ENCODE data around the gene FOXL2NB. TPM values are rescaled to one million over a fixed set of nuclear protein-coding genes. Genes with fewer than 3 reads are reported as not detected.

Gene FOXL2NB
- total and polyA plus RNA-seq, 7 experiments from 2014 or later: not detected

- Mint-ChIP-seq H3K27ac (no peak overlapping the region), H3K9me3 (peaks cover 0 to 4% (median 0%) of the 10 kb centered on the region in 11 donors), H3K4me3 (no peak overlapping the region), H3K4me1 (peaks cover 0 to 3% (median 0%) of the 10 kb centered on the region in 7 donors), H3K27me3 (peaks cover 2 to 42% (median 27%) of the 10 kb centered on the region in 5 donors), H3K36me3 (no peaks in the 10 kb centered on the region)
- POLR2A ChIA-PET: no interaction called here
- DNase-seq (no peak), ATAC-seq (no peak)
- H3K4me1 ChIP-seq (ENCODE audit: control insufficient read depth in 2 of 2, insufficient read depth in 2 of 2, low read length in 2 of 2): no peaks in the 10 kb centered on the region
- no peaks in the 10 kb centered on the region for H3K9me3 ChIP-seq (ENCODE audit: control insufficient read depth in 2 of 3, low read length in 3 of 3)
- no peak overlapping the region for H3K27ac ChIP-seq (ENCODE audit: low read depth, low read length)
- H3K27me3 ChIP-seq (ENCODE audit: control insufficient read depth in 2 of 2, insufficient read depth in 2 of 2, low read length in 2 of 2): no peaks in the 10 kb centered on the region
- H3K36me3 ChIP-seq (ENCODE audit: control insufficient read depth in 2 of 3, insufficient read depth in 3 of 3, low read length in 3 of 3): no peaks in the 10 kb centered on the region
- intact Hi-C loops (cut with micrococcal nuclease): no loop called here
- CTCF ChIA-PET: no interaction called here
- no peak overlapping the region for H3K4me3 ChIP-seq (ENCODE audit: low read length)
Observed at GRCh38 chr3:138975351-138975750, 28.3 kb downstream of the FOXL2NB start.

GRCh38 chr3:138976047-138976446, 29.0 kb downstream of the FOXL2NB start:
- Histone ChIP-seq H3K4me1 (ENCODE audit: control insufficient read depth in 2 of 2, insufficient read depth in 2 of 2, low read length in 2 of 2) (no peaks in the 10 kb centered on the region), H3K27me3 (ENCODE audit: control insufficient read depth in 2 of 2, insufficient read depth in 2 of 2, low read length in 2 of 2) (no peaks in the 10 kb centered on the region), H3K9me3 (ENCODE audit: control insufficient read depth in 2 of 3, low read length in 3 of 3) (no peaks in the 10 kb centered on the region), H3K36me3 (ENCODE audit: control insufficient read depth in 2 of 3, insufficient read depth in 3 of 3, low read length in 3 of 3) (no peaks in the 10 kb centered on the region), H3K27ac (ENCODE audit: low read depth, low read length) (no peak overlapping the region), H3K4me3 (ENCODE audit: low read length) (no peak overlapping the region)
- Mint-ChIP-seq H3K9me3 (peaks cover 0 to 4% (median 0%) of the 10 kb centered on the region in 11 donors), H3K36me3 (no peaks in the 10 kb centered on the region), H3K4me3 (no peak overlapping the region), H3K27ac (no peak overlapping the region), H3K27me3 (peaks cover 1 to 40% (median 26%) of the 10 kb centered on the region in 5 donors), H3K4me1 (peaks cover 0 to 3% (median 0%) of the 10 kb centered on the region in 7 donors)
- POLR2A ChIA-PET: no interaction called here
- CTCF ChIA-PET: no interaction called here
- intact Hi-C loops (cut with micrococcal nuclease): no loop called here
- no peak for ATAC-seq
- DNase-seq: no peak

- H3K27me3 ChIP-seq (ENCODE audit: control insufficient read depth in 2 of 2, insufficient read depth in 2 of 2, low read length in 2 of 2): no peaks in the 10 kb centered on the region
- no peak overlapping the region for H3K27ac ChIP-seq (ENCODE audit: low read depth, low read length)
- CTCF ChIA-PET: no interaction called here
- DNase-seq: no peak
- peaks cover 0 to 3% (median 0%) of the 10 kb centered on the region in 11 donors for H3K9me3 Mint-ChIP-seq
- H3K27ac Mint-ChIP-seq: no peak overlapping the region
- no peaks in the 10 kb centered on the region for H3K4me1 Mint-ChIP-seq
- H3K4me3 ChIP-seq (ENCODE audit: low read length): no peak overlapping the region
- no peaks in the 10 kb centered on the region for H3K4me1 ChIP-seq (ENCODE audit: control insufficient read depth in 2 of 2, insufficient read depth in 2 of 2, low read length in 2 of 2)
- no peak for ATAC-seq
- POLR2A ChIA-PET: no interaction called here
- no peaks in the 10 kb centered on the region for H3K36me3 ChIP-seq (ENCODE audit: control insufficient read depth in 2 of 3, insufficient read depth in 3 of 3, low read length in 3 of 3)
- peaks cover 2 to 21% (median 6%) of the 10 kb centered on the region in 5 donors for H3K27me3 Mint-ChIP-seq
- H3K36me3 Mint-ChIP-seq: no peaks in the 10 kb centered on the region
- intact Hi-C loops (cut with micrococcal nuclease): no loop called here
- no peak overlapping the region for H3K4me3 Mint-ChIP-seq
- no peaks in the 10 kb centered on the region for H3K9me3 ChIP-seq (ENCODE audit: control insufficient read depth in 2 of 3, low read length in 3 of 3)
Observed at GRCh38 chr3:138984816-138985215, 37.8 kb downstream of the FOXL2NB start.

GRCh38 chr3:138985932-138986331, 38.9 kb downstream of the FOXL2NB start:
- ATAC-seq (no peak), DNase-seq (no peak)
- CTCF ChIA-PET: no interaction called here
- POLR2A ChIA-PET: no interaction called here
- Histone ChIP-seq H3K27me3 (ENCODE audit: control insufficient read depth in 2 of 2, insufficient read depth in 2 of 2, low read length in 2 of 2) (no peaks in the 10 kb centered on the region), H3K9me3 (ENCODE audit: control insufficient read depth in 2 of 3, low read length in 3 of 3) (no peaks in the 10 kb centered on the region), H3K27ac (ENCODE audit: low read depth, low read length) (no peak overlapping the region), H3K4me3 (ENCODE audit: low read length) (no peak overlapping the region), H3K4me1 (ENCODE audit: control insufficient read depth in 2 of 2, insufficient read depth in 2 of 2, low read length in 2 of 2) (no peaks in the 10 kb centered on the region), H3K36me3 (ENCODE audit: control insufficient read depth in 2 of 3, insufficient read depth in 3 of 3, low read length in 3 of 3) (no peaks in the 10 kb centered on the region)
- Mint-ChIP-seq H3K4me1 (no peaks in the 10 kb centered on the region), H3K27ac (no peak overlapping the region), H3K27me3 (peaks cover 2 to 14% (median 6%) of the 10 kb centered on the region in 5 donors), H3K4me3 (no peak overlapping the region), H3K36me3 (no peaks in the 10 kb centered on the region), H3K9me3 (peaks cover 0 to 3% (median 0%) of the 10 kb centered on the region in 11 donors)
- intact Hi-C loops (cut with micrococcal nuclease): no loop called here

GRCh38 chr3:138987181-138987580, 40.2 kb downstream of the FOXL2NB start:
- Histone ChIP-seq H3K4me3 (ENCODE audit: low read length) (no peak overlapping the region), H3K4me1 (ENCODE audit: control insufficient read depth in 2 of 2, insufficient read depth in 2 of 2, low read length in 2 of 2) (no peaks in the 10 kb centered on the region), H3K27ac (ENCODE audit: low read depth, low read length) (no peak overlapping the region), H3K36me3 (ENCODE audit: control insufficient read depth in 2 of 3, insufficient read depth in 3 of 3, low read length in 3 of 3) (no peaks in the 10 kb centered on the region), H3K27me3 (ENCODE audit: control insufficient read depth in 2 of 2, insufficient read depth in 2 of 2, low read length in 2 of 2) (no peaks in the 10 kb centered on the region), H3K9me3 (ENCODE audit: control insufficient read depth in 2 of 3, low read length in 3 of 3) (no peaks in the 10 kb centered on the region)
- H3K9me3 Mint-ChIP-seq: peaks cover 0 to 3% (median 0%) of the 10 kb centered on the region in 11 donors
- H3K27ac Mint-ChIP-seq: no peak overlapping the region
- POLR2A ChIA-PET: no interaction called here
- intact Hi-C loops (cut with micrococcal nuclease): no loop called here
- H3K4me3 Mint-ChIP-seq: no peak overlapping the region
- no peak for ATAC-seq
- DNase-seq: no peak
- peaks cover 2 to 14% (median 6%) of the 10 kb centered on the region in 5 donors for H3K27me3 Mint-ChIP-seq
- no peaks in the 10 kb centered on the region for H3K4me1 Mint-ChIP-seq
- no peaks in the 10 kb centered on the region for H3K36me3 Mint-ChIP-seq
- CTCF ChIA-PET: no interaction called here

- Histone ChIP-seq H3K27ac (ENCODE audit: low read depth, low read length) (no peak overlapping the region), H3K27me3 (ENCODE audit: control insufficient read depth in 2 of 2, insufficient read depth in 2 of 2, low read length in 2 of 2) (no peaks in the 10 kb centered on the region), H3K9me3 (ENCODE audit: control insufficient read depth in 2 of 3, low read length in 3 of 3) (no peaks in the 10 kb centered on the region), H3K36me3 (ENCODE audit: control insufficient read depth in 2 of 3, insufficient read depth in 3 of 3, low read length in 3 of 3) (no peaks in the 10 kb centered on the region), H3K4me3 (ENCODE audit: low read length) (no peak overlapping the region), H3K4me1 (ENCODE audit: control insufficient read depth in 2 of 2, insufficient read depth in 2 of 2, low read length in 2 of 2) (no peaks in the 10 kb centered on the region)
- POLR2A ChIA-PET: no interaction called here
- no peaks in the 10 kb centered on the region for H3K36me3 Mint-ChIP-seq
- H3K27ac Mint-ChIP-seq: no peak overlapping the region
- no peak overlapping the region for H3K4me3 Mint-ChIP-seq
- DNase-seq (no peak), ATAC-seq (no peak)
- CTCF ChIA-PET: no interaction called here
- no peaks in the 10 kb centered on the region for H3K4me1 Mint-ChIP-seq
- intact Hi-C loops (cut with micrococcal nuclease): no loop called here
- peaks cover 13 to 57% (median 35%) of the 10 kb centered on the region in 5 donors for H3K27me3 Mint-ChIP-seq
- peaks cover 0 to 14% (median 4%) of the 10 kb centered on the region in 11 donors for H3K9me3 Mint-ChIP-seq
Observed at GRCh38 chr3:138995706-138996105, 48.7 kb downstream of the FOXL2NB start.

All from naive thymus-derived CD4-positive, alpha-beta T cell (primary cell).